Colon (tissue), 2 donors: ENCODE data around the gene APC2.

Experiments used
- FAIRE-seq: peaks from 2 replicates; lab custom pipeline; 2012; peaks lifted over from hg19 to GRCh38; lab: Jason Lieb, UNC
- donor health status: control.
- donor health status: control.

The APC2 gene

GRCh38 chr19:1447944-1448343, 2.0 kb upstream of the APC2 start:
- no peak for FAIRE-seq

GRCh38 chr19:1450735-1451731, 1.1 kb downstream of the APC2 start:
- FAIRE-seq, result no peak

DNA sequence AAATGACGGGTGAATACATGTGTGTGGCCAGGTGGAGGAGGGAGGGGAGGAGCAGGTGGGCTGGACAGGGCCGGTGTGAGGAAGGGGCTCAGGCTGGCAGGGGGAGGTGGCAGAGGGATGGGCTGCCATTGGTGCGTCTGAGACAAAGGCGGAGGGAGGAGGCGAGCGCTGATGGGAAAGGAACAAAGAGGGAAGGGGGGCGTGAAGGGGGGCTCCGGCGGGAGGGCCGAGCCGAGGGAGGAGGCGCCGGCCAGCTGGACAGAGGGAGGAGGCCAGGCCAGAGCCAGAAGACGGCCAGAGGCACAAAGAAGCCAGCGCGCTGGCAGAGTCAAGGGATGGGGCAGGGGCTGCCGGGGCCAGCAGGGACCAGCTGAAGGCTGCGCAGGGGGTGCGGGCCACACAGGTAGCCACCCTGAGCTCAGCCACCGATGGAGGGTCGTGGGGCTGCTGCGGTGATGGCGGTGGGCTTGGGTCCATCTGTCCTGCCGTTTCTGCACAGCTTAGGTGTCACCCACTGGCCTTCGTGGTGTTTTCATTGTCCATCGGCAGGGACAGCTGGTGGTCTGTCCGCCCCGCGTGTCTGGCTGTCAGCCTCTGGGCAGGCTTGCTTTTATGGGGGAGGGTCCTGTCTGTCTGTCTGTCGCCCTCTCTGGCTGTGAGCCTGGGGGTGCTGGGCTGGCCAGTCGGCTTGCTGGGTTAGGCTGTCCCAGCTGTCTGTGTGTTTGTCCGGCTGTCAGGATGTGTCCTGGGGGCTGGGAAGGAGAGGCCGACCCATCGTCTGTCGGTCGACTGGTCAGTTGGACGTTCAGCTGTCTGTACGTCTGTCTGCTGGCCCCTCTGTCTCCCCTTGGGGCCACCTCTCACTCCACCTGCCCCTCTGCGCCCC, 2.2 kb downstream of the APC2 start:
- FAIRE-seq, result no peak

DNA sequence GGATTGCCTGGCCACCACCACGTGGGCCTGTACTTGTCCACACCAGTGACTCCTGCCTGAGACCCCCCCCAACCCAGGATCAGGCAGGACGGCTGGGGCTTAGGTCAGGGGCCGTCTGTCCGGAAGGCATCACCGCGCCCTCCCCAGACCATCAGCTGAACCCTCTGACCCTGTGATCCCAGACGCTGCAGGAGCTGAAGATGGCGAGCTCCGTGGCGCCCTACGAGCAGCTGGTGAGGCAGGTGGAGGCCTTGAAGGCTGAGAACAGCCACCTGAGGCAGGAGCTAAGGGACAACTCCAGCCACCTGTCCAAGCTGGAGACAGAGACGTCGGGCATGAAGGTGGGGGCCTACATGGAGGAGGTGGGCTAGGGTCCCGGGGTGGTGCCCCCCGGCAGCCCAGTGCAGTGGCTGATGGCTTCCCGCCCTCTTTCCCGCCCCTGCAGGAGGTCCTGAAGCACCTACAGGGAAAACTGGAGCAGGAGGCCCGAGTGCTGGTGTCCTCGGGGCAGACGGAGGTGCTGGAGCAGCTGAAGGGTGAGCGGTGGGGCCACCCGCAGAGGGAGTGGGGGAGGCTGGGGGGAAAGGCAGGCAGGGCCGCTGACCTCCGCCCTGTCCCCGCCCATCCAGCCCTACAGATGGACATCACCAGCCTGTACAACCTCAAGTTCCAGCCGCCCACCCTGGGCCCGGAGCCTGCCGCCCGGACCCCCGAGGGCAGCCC, 3.0 kb downstream of the APC2 start:
- no peak for FAIRE-seq

DNA sequence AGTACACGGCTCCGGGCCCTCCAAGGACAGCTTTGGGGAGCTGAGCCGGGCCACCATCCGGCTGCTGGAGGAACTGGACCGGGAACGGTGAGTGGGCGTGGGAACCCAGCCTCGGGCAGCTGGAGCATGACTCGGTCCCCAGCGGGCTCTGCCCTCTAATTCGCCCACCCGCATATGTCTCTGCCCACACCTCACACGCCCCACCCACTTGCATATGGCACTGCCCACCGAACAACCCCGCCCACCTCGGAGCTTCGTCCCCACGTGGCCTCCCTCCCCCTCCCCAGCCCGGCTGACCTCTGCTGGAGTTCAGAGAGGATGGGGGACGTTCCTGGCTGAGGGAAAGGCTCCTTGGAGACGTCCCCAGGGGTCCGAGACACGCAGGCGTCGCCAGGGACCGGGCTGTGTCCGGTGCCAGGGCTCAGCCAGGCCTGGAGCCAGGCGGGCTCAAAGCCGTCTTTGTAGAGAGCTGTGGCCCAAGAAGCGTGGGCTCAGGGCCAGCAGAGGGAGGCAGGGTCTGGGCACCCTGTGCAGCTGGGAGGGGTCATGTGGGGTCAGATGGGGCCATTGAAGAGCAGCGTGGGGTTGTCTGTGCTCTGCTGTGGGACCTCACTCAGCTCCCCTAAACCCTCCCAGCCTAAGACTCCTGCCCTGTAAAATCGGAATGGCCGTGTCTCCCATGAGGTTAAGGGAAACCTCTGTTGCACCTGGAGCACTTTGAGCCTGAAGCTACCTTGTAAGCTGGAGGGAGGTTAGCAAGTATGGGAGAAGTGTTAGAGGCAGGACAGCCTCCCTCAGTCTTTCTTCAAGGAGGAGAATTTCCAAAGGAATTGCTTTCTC, 3.8 kb downstream of the APC2 start:
- no peak for FAIRE-seq

DNA sequence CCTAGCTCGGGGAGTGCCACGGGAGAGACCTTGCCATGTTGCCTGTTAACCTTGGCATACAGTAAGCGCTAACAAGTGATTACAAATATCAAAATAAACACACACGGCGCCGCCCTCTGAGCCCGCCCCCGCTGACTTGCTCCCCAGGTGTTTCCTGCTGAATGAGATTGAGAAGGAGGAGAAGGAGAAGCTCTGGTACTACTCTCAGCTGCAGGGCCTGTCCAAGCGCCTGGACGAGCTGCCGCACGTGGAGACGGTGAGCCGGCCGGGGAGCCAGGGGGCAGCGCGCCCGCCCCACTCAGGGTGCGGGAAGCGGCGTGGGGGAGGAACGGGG, 5.0 kb downstream of the APC2 start:
- FAIRE-seq, result no peak

- no peak for FAIRE-seq
These were observed 5.6 kb downstream of the APC2 start for GRCh38 chr19:1455336-1456120.

DNA sequence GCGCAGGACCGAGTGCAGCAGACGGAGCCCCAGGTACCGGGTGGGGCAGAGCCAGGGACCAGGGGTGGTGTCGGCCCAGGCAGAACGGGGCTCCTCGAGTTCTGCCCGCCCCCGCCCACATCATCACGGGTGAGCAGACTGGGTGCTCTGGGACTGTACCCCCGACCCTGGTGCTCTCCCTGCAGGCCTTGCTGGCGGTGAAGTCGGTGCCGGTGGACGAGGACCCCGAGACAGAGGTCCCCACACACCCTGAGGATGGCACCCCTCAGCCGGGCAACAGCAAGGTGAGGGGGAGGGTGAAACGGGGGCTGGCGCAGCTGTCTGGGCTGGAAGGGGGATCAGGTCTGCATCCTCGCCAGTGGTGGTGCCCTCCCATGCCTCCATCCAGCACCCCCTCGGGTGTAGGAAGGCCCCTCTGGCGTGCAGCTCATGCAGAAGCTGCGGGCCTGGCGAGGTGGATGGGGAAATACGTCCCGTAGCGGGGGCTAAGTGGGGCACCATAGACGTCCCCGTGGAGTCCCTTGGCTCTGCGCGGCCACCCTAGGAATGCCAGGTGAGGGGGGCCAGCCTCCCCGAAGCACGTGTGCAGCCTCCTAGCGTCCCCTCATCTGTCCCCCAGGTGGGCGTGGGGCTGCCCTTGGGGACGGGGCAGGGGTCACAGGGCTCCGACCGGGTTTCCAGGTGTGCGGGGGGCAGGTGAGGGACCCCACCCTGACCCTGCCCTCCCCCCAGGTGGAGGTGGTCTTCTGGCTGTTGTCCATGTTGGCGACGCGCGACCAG, 6.4 kb downstream of the APC2 start:
- FAIRE-seq, result no peak

GRCh38 chr19:1457031-1457739, 7.3 kb downstream of the APC2 start:
- FAIRE-seq, result no peak

DNA sequence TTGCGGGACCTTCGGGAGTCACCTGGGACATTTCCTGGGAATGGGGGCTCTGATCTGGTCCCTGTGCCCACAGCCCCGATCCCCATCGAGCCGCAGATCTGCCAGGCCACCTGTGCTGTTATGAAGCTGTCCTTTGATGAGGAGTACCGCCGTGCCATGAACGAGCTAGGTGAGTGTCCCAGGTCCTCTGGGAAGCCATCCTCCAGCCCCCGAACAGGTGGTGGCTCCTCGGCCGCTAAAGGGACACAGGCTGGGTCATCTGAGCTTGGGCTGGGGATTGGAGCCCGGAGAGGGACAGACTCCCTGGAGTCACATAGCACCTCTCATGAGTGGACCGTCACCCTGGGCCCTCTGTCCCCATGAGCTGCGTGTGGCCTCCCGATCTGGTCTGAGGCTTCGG, 8.0 kb downstream of the APC2 start:
- no peak for FAIRE-seq

DNA sequence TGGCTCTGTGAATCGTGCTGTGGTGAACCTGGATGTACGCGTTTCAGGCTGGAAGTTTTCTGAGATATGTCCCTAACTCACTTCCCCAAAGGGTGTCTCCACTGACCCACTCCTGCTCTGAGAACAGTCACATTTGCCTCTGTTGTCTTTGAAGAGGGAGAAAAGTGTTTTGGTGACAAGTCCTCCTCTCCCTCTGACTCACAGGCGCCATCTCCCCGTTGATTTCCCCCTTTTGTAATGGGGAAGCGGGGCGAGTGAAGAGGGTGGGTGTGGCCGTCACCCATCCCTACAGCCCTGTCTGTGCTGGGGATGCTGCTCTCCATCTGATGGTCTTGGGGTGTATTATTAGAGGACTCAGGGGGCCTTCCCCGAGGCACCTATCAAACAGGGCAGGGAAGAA, 9.6 kb downstream of the APC2 start:
- FAIRE-seq, result no peak

DNA sequence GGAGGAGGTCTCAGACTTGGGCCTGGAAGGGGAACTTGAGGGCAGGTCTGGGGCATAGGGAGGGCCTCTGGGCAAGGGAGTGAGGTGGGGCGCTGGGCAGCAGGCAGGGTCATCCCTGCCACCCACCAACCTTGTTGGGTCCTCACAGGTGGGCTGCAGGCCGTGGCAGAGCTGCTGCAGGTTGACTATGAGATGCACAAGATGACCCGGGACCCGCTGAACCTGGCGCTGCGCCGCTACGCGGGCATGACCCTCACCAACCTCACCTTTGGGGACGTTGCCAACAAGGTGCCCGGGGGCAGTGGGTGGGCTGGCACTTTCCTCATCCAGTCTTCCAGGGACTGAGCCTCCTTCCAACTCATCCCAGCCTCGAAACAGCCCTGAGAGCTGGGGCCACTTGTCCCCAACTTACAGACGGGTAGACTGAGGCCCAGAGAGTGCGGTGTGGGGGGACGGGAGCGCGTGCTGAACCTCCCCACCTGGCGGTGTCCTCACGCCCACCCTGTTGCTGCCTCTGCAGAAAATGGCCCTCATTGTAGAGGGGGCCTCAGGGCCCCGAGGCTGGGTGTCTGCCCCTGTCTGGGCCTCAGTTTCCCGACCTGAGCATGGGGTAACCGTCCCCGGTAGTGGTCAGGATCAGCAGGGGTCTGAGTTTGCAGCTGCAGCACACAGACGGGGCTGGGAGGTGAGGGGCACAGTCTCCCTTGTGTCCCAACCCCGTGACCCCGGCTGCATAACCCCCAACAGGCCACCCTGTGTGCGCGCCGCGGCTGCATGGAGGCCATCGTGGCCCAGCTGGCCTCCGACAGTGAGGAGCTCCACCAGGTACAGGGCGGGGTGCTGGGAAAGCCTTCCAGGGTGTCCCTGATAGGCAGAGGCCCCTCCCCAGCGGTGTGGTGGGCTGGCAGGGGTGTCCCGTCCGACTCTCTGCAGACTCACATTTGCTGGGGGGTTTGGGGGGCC, 10.4 kb downstream of the APC2 start:
- no peak for FAIRE-seq

GRCh38 chr19:1461862-1462261, 11.9 kb downstream of the APC2 start:
- FAIRE-seq, result no peak

GRCh38 chr19:1465191-1466016, 15.5 kb downstream of the APC2 start:
- no peak for FAIRE-seq

DNA sequence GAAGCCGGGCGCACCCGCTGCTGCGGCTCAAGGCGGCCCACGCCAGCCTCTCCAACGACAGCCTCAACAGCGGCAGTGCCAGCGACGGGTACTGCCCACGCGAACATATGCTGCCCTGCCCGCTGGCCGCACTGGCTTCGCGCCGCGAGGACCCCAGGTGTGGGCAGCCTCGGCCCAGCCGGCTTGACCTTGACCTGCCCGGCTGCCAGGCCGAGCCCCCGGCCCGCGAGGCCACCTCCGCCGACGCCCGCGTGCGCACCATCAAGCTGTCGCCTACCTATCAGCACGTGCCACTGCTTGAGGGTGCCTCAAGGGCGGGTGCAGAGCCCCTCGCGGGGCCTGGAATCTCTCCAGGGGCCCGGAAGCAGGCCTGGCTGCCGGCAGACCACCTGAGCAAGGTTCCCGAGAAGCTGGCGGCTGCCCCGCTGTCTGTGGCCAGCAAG, 16.1 kb downstream of the APC2 start:
- FAIRE-seq, result no peak

- no peak for FAIRE-seq
These were observed 16.7 kb downstream of the APC2 start for GRCh38 chr19:1466461-1467214.

- no peak for FAIRE-seq
These were observed 17.2 kb downstream of the APC2 start for GRCh38 chr19:1467215-1467489.
